HG03159 (cell line): ENCODE data around the gene SSPN.
"Not testable (repeated sequence)": the region's sequence is repeated elsewhere in the genome, so short reads cannot be mapped to it uniquely, and the experiment has no call there.

ENCODE experiments used
- ATAC-seq: cut with Tn5 transposase; IDR thresholded peaks from one replicate; pipeline ENCODE4 v1.9.1; 2021; ENCODE audit warnings: mild to moderate bottlenecking, moderate library complexity; ENCODE audit not compliant: unreplicated experiment

The SSPN gene

GRCh38 chr12:26226629-26227360, 31.4 kb downstream of the SSPN start:
- no peak for ATAC-seq

GRCh38 chr12:26227361-26227745, 32.0 kb downstream of the SSPN start:
- ATAC-seq, result no peak

DNA sequence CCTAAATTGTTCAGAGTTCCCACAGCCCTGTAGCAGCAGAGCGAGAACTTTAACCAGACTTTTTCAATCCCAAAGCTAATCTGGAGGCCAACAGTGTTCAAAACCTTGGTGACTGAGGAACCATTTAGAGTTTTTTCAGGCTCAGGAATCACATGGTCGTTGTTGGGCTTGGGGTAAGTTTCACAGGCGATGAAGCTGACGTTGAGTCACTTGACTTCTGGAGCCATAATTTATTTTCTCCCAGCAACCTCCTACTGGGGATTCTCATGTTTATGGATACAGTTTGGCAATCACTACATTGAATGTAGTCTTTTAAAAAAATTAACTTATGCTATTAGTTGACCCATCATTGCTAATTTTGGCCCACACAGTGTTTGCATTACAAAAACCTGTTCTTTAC, 34.5 kb downstream of the SSPN start:
- no peak for ATAC-seq

DNA sequence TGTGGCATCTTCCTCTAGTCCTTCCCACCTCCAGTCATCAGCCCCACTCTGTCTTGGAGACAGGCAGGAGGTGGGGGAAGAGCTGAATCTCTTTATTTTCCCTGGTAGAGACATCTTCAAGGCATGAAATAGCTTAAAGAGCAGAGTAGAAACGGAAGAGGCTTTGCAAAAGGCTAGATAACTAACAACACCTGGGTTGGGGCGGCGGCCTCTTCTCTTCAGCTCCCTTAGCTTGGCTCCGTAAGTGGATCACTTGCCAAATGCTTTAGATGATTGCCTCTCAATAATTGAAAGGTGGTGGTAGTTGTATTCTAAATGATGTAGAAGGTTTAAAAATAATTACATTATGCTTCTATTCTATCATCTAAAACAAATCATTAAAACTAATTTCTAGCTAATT, 36.1 kb downstream of the SSPN start:
- ATAC-seq, result no peak

DNA sequence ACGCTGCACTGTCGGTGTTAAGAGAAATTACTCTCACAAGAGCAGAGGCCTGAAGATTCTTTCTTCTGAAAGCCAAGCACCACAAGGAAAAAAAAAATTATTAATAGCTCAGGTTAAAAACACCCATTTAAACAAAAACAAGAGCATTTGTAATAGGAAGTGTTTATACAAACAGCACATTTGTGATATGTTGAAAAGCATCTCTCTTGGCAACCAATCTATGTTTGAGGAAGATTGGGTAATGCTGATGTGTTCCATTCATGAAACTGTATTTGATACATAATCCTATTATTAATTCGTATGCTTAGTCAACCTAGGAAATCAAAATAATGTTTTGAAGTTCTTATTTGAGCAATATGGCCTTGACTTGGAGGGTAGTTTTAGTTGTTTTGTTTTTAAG, 36.5 kb downstream of the SSPN start:
- no peak for ATAC-seq

DNA sequence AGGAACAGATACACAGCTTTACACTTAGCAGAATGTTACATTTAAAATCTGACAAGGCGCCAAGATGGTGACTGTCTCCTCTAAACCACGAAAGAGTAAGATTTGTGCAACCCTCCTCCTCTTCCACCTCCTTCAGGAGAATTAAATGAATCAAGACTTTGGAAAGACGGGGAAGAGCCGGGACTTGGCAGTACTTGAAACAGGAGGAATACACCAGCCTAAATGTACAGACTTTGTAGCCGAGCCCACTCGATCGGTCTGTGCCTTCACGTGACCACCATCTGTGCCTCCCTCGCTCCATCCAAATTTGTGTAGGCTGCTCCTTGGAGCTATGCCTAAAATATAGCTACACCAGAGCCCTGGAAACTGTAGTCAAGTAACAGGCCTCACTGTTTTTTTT, 38.3 kb downstream of the SSPN start:
- no peak for ATAC-seq

- ATAC-seq, result not testable (repeated sequence)
Observed at GRCh38 chr12:26235465-26235864, 40.1 kb downstream of the SSPN start.

- no peak for ATAC-seq
Observed at GRCh38 chr12:26238341-26239121, 43.2 kb downstream of the SSPN start.

DNA sequence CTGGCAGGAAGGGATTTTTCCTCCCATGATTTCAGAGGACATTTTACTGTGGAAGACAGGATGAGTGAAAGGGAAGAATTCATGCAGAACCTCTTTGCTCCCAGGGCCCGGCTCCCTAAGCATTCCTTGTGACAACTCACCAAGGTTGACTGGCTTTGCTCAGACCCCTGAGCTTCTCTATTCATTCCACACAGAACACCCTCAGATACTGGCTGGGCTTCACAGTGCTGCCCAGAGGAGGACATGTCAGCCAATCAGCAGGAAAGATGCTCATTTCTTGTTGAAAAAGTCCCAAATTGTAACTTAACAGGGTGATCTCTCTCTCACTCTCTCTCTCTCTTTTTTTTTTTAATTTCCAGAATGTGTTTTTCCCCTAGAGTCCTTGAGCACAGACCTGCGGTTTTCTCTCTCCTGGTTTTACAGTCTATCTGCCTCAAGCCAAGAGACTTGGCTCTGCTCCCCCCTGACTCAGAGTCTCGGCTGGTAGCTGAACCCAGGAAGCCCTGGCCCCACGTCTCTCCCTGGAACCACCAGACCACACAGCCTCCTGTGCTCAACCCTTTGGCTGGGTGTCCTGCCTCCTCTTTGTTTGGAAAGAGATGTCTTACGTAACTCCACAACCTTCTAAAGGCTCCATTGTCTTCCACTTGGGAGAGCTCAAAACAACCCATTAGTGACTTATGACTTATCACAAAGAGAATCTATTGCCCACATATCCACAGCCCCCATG, 43.9 kb downstream of the SSPN start:
- ATAC-seq, result no peak

DNA sequence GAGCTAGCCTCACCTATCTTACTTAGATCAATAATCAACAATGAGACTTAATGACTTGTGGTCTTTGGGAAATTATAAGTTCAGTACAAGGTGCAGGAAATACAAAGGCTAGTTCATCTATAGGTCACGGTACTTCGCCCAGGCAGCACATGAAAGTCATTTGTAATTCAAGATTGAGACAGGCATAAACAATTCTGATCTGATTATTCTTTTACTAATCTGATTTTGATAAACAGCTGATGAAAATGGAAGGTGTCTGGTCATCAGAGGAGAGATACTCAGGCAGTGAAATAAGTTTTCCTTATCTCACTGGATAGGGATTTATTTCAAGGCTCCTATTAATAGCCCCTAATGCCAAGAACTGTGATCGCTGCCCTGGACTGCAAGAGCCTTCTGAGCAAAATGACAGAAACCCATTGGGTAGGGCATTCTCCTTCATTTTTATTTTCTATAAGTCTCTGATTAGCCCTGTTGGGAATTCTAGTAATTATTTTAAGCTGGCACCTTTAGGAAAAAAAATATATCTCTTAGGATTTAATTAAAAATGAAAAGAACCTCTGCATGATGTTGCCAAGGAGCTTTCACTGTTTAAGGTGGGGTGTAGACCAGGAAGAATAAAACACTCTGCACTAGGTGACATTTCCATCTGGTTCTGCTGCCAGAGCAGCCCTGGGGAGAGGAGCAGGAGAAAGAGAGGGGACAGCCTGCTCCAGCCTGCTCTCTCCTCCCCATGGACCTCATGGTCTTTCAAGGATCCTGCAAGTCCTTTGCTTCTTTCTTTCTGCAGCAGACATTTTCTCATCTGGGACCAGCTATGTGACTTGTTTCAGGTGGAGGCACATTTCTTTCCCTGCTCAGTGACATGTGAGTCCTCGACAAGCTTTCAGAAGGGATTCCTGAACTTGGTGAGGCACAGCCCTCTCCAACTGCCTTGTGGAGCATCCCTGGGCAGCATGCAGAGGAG, 44.8 kb downstream of the SSPN start:
- no peak for ATAC-seq

DNA sequence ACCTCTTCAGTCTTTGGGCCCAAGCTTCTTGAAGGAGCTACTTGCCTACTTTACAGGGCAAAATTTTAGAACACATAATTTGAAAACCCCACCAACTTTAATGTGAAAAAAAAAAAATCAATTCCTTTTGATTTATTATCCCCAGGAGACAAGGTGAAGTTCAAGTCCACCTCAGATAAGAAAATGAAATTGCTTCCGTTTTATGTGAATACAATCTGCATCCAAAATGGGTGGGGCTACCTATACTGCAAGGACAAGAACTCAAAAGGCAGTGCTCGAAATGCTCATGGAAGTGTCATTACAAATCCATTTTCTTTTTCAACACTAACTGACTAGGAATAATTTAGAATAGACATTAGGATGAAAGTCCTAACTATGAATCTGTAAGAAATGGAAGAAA, 45.7 kb downstream of the SSPN start:
- ATAC-seq, result no peak

GRCh38 chr12:26242683-26243082, 47.3 kb downstream of the SSPN start:
- ATAC-seq, result no peak

- ATAC-seq, result no peak
Observed at GRCh38 chr12:26244503-26244902, 49.1 kb downstream of the SSPN start.

DNA sequence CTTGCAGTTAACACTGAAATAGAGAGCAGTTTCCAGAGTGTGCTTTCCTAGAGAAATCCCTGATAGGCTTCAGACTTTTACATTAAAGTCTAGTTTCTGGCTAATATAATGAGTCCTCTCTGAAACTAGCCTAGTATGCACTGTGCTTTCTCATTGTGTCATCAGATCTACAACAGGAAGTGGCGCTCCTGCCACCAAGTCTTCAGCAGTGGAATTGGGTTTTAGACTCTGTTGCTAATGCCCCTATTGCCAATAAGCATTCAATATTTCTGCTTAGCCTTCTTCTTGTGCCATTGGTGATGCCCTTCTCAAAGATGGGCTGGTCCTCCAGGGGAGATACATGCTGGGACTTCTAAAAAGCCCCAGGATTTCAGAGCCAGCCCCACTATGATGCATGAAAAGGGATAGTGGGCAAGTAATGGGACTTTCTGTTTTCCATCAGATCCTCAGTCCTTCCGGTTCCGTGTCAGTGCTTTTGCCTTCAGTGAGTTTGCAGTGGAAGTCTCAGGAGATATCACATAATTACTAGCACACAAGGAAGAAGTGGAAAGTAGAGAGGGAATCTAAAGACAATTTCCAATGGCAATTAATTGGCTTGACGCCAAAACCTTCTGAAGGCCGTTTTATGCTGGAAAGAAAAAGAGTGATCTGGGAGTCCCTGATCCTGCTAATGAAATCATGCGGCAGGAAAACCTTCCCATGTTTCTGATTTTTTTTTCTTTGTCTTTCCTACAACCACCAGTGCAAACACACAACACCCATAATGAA, 50.0 kb downstream of the SSPN start:
- ATAC-seq, result no peak

DNA sequence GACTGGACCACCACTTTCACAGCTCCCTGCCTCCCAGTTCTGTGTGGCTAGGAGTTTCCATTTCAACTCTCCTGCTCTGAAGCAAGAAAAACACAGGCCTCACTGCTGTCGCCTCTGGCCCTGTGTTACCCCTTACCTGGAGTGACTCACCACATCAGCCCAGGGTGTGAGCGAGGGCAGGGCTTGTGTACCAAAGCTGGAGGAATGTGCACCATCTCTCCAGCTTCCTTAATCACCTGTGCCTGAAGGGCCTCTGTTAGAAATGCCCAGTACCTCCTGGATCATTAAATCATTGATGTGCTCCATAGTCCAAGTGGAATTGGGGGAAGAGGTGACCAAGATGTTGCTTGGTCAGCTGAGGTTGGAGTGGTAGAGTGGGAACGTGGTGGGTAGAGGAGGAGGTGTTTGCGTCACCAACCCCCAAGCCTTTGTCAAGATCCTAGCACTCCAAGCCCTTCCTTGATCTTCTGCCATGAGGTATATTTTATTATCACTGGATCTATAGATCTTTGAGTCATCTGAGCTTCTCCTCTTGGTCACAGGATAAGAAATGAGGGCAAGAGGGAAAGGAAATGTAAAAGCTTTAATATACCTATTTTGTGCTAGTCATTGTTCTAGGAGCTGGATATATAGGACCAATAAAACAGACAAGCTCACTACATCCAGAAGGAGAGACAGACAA, 51.3 kb downstream of the SSPN start:
- no peak for ATAC-seq

DNA sequence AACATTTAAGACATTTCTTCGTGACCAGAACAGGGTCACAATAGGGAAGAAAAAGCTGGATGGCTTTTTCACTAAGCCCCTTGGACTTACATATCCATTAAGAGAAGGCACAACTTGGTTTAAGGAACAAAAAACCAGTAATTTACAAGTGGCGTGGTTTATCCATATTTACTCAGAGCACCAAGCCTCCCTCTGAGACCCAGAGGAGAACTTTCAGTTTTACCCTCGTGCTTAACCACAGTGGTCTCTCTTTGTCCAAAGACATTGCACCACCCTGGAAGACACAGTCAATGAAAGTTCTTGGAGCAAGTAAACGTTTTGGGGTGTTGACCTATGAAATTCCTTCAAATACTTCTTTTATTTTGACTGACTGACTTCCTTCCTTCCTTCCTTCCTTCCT, 52.5 kb downstream of the SSPN start:
- no peak for ATAC-seq

DNA sequence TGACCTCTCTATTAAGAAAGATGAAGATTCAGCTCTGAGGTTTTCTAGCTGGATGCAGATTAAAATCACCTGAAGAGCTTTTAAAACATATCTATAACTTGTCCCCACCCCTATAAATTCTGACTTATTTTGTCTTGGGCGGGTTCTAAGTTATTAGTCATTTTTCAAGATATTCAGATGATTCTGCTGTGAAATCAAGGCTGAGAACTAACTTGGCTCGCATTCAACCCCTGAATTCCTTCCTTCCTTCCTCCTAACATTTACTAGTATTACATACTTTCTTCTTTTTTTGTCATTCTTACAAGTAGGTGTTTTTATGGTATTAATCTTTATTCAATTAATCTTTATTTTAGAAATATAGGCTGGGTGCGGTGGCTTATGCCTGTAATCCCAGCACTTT, 55.4 kb downstream of the SSPN start:
- ATAC-seq, result no peak

DNA sequence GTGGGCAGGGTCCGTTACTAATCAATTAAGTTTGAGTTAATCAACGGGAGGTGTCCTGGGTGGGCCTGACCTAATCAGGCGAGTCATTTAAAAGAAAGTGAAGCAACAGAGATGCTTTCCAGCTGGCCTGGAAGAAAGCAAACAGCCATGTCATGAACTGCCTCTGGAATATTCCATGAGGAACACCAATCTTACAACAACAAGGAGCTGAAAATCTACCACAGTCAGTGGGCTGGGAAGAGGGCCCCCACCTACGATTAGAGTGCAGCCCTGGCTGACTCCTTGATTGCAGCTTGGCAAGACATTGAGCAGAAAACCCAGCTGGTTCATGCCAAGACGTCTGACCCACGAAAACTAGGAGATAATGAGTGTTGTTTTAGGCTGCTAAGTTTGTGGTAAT, 56.2 kb downstream of the SSPN start:
- ATAC-seq, result no peak

GRCh38 chr12:26252946-26253345, 57.6 kb downstream of the SSPN start:
- no peak for ATAC-seq
